Lower lobe of right lung (tissue), 2 donors: Measurements from ENCODE around the gene ADGRB3. TPM values are rescaled to one million over a fixed set of nuclear protein-coding genes. Genes with fewer than 3 reads are reported as not detected.

Experiments
- ATAC-seq, 2 donors: fragments of 200-7000 bp; cut with Tn5 transposase; one replicate each; pipeline ENCODE4 v1.9.1; 2020 to 2022; ENCODE audit warnings: mild to moderate bottlenecking in 2 of 2, moderate library complexity in 2 of 2
- DNase-seq: peaks from one replicate; pipeline ENCODE4 v3.0.0-alpha.2; 2020
- H3K27ac ChIP-seq: fragments of 200-600 bp; one replicate; pipeline ENCODE4 v1.8.0; 2022
- H3K27me3 ChIP-seq: fragments of 200-600 bp; one replicate; pipeline ENCODE4 v1.8.0; 2022; ENCODE audit warnings: low read depth
- H3K36me3 ChIP-seq: fragments of 200-600 bp; one replicate; pipeline ENCODE4 v1.8.0; 2022; ENCODE audit warnings: mild to moderate bottlenecking
- H3K4me1 ChIP-seq: fragments of 200-600 bp; one replicate; pipeline ENCODE4 v1.8.0; 2022
- H3K4me3 ChIP-seq: fragments of 200-600 bp; one replicate; pipeline ENCODE4 v1.8.0; 2022; ENCODE audit warnings: mild to moderate bottlenecking
- H3K9me3 ChIP-seq: fragments of 200-600 bp; one replicate; pipeline ENCODE4 v1.8.0; 2022
- CTCF ChIP-seq: fragments of 200-600 bp; IDR thresholded peaks from one replicate; pipeline ENCODE4 v1.8.0; 2022; ENCODE audit warnings: antibody characterized with exemption, mild to moderate bottlenecking
- intact Hi-C: fragments of 100-400 bp; cut with DNase I; formaldehyde crosslinking; loops from one replicate; pipeline ENCODE4 v1.11.0; 2022
- total RNA-seq: library from RNA; stranded (reverse); fragmentation: NEBNext Ultra II Directional; extraction: Animal tissue kit (Norgen Biotek cat#: 25700); gene quantifications from one replicate; pipeline ENCODE4 v1.2.1, GENCODE V29; 2021
- donor health status: DM: no; HTN: yes; CAD: no; lungs with severe emphysema.

ADGRB3 gene
- total RNA-seq, 1 donor from 2014 or later = 2.3 TPM

DNA sequence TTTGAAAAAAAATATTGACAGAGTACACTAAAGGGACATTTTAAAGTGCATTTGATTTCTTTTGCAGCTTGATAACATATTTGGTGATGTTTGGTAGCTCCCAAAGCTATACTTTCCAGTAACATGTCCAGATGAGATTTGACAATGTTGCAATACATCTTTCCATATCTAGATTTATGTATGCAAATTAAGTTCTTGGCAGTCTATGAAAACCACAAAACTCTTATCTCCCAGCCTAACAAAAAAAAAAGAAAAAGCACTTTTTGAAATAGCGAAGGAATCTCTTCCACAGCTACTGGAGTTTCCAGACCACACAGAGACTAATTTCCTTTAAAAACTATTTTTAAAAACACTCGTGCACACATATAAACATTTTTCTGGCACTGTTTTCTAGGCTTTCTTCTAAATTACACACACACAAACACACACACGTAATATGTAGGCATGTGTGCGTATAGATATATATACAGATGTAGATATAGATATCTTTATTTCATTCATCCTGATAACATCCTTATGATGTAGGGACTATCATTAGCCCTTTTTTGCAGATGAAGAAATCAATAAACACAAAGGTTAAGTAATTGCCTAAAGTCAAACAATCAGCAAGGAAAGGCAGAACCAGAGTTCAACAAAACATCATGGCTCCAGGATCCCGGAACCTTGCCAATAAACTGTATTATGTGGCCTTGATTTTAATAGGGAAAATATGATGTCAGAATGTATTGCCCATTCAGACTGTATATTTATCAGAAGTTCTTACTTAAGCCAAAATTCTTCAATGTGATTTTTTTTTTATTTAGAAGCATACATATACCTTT is 93.3 kb downstream of the ADGRB3 start:
- intact Hi-C loops = no loop called here
- H3K27me3 ChIP-seq = no peaks in the 10 kb centered on the region
- H3K4me1 ChIP-seq = no peaks in the 10 kb centered on the region
- no peaks in the 10 kb centered on the region for H3K36me3 ChIP-seq
- no peak overlapping the region for H3K27ac ChIP-seq
- no peak for DNase-seq
- H3K9me3 ChIP-seq = no peaks in the 10 kb centered on the region
- no peak for ATAC-seq
- no peak overlapping the region for H3K4me3 ChIP-seq
- no peak for TF ChIP-seq CTCF

DNA sequence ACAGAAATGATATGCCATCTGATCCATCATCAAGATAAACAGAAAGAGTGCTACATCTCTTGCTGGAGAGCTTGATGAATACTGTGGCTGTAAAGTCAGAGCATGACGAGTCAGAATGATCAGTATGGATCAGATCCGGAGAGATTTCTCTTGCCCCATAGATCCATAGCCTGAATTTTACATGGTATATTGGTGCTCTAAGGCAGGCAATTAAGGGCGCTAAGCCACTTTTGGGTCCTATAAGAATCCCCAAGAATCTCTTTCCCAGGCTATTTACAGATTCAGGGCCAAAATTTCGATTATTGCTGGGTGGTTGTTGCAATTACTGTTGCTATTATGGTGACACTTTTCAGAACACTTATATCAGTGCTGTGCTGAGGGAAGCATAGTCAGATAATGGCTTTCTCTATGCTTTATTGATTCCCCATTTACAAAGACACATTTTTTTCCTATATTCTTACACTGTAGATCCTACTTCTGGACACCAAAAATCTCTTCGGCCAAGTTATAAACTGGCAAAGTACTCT is 94.4 kb downstream of the ADGRB3 start:
- Histone ChIP-seq H3K9me3 (no peaks in the 10 kb centered on the region), H3K4me3 (no peak overlapping the region), H3K27ac (no peak overlapping the region), H3K36me3 (no peaks in the 10 kb centered on the region), H3K4me1 (no peaks in the 10 kb centered on the region), H3K27me3 (no peaks in the 10 kb centered on the region)
- intact Hi-C loops = no loop called here
- no peak for TF ChIP-seq CTCF
- DNase-seq = no peak
- no peak for ATAC-seq

- Histone ChIP-seq H3K27me3 (no peaks in the 10 kb centered on the region), H3K9me3 (no peaks in the 10 kb centered on the region), H3K4me3 (no peak overlapping the region), H3K27ac (no peak overlapping the region), H3K36me3 (no peaks in the 10 kb centered on the region), H3K4me1 (no peaks in the 10 kb centered on the region)
- DNase-seq (no peak), ATAC-seq (no peak)
- intact Hi-C loops = no loop called here
- TF ChIP-seq CTCF = no peak
Measured at GRCh38 chr6:68730291-68731054, 95.4 kb downstream of the ADGRB3 start.

GRCh38 chr6:68732423-68732822 is 97.3 kb downstream of the ADGRB3 start:
- Histone ChIP-seq H3K4me3 (no peak overlapping the region), H3K9me3 (no peaks in the 10 kb centered on the region), H3K27ac (no peak overlapping the region), H3K27me3 (no peaks in the 10 kb centered on the region), H3K4me1 (no peaks in the 10 kb centered on the region), H3K36me3 (no peaks in the 10 kb centered on the region)
- ATAC-seq = no peak
- no peak for DNase-seq
- TF ChIP-seq CTCF = no peak
- intact Hi-C loops = no loop called here

- no peak for TF ChIP-seq CTCF
- no peak for ATAC-seq
- H3K27me3 ChIP-seq = no peaks in the 10 kb centered on the region
- no peaks in the 10 kb centered on the region for H3K9me3 ChIP-seq
- DNase-seq = no peak
- no peak overlapping the region for H3K27ac ChIP-seq
- intact Hi-C loops = no loop called here
- no peaks in the 10 kb centered on the region for H3K4me1 ChIP-seq
- H3K4me3 ChIP-seq = no peak overlapping the region
- H3K36me3 ChIP-seq = no peaks in the 10 kb centered on the region
Measured at GRCh38 chr6:68735866-68736265, 100.8 kb downstream of the ADGRB3 start.
